BJ (cell line): Measurements from ENCODE around the gene KATNB1. TPM values are rescaled to one million over a fixed set of nuclear protein-coding genes. Genes with fewer than 3 reads are reported as not detected.
"Not testable (repeated sequence)": the region's sequence is repeated elsewhere in the genome, so short reads cannot be mapped to it uniquely, and the experiment has no call there.

Experiments
- CTCF ChIA-PET: fragments of 350-600 bp; formaldehyde crosslinking; extraction: SDS; loops from one replicate; lab custom pipeline; 2021; ENCODE audit warnings: antibody characterized with exemption, inconsistent platforms; lab: Yijun Ruan, JAX
- POLR2A ChIA-PET: fragments of 300-600 bp; sonication (Branson Sonifier 250); formaldehyde crosslinking; extraction: SDS; loops from one replicate; lab custom pipeline; 2021; ENCODE audit warnings: antibody characterized with exemption; lab: Charles Lee
- DNase-seq: peaks from one replicate; pipeline ENCODE4 v3.0.0-alpha.2; 2011; ENCODE audit warnings: low read depth
- H3K27me3 ChIP-seq: 2 replicates; pipeline ENCODE4 v1.6.0; 2011; ENCODE audit warnings: low read length; ENCODE audit not compliant: control insufficient read depth, insufficient read depth
- H3K36me3 ChIP-seq: 2 replicates; pipeline ENCODE4 v1.5.1; 2011; ENCODE audit warnings: low read length; ENCODE audit not compliant: control insufficient read depth, insufficient read depth
- H3K4me3 ChIP-seq: 2 replicates; pipeline ENCODE4 v1.5.1; 2011; ENCODE audit warnings: low read depth, mild to moderate bottlenecking, control low read depth, low read length
- polyA plus RNA-seq: library from polyadenylated mRNA; depleted of rRNA; stranded (reverse); fragments of >200 nt; gene quantifications from 2 replicates; pipeline ENCODE4 v1.2.3, GENCODE V29; 2011
- TF ChIP-seq, protein P1 (sequence below): IDR thresholded peaks from 2 replicates; pipeline ENCODE4 v1.5.1; 2011; ENCODE audit warnings: low read depth, mild to moderate bottlenecking, control low read depth, inconsistent platforms, low read length, moderate library complexity; ENCODE audit not compliant: insufficient read depth

Gene KATNB1
- polyA plus RNA-seq, 1 experiment, result 28.1 TPM

DNA sequence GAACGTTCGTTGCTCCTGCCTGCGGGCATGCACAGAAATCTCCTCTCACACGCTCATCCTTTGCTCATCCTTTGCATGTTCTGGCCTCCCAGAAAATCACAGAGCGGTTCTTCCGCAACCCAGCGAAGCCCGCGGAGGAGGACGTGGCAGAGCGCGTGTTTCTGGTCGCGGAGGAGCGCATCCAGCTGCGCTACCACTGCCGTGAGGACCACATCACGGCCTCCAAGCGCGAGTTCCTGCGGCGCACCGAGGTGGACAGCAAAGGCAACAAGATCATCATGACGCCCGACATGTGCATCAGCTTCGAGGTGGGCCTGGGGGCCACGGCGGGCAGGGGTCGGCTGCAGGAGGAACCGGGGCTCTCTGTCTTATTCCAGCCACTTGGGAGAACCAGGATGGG lies 9.6 kb upstream of the KATNB1 start:
- no peak for DNase-seq
- Histone ChIP-seq H3K4me3 (no peak overlapping the region), H3K36me3 (no peaks in the 10 kb centered on the region), H3K27me3 (peaks cover 2% of the 10 kb centered on the region; the same call in 1 of the 2 replicates)
- TF ChIP-seq, protein P1, sequence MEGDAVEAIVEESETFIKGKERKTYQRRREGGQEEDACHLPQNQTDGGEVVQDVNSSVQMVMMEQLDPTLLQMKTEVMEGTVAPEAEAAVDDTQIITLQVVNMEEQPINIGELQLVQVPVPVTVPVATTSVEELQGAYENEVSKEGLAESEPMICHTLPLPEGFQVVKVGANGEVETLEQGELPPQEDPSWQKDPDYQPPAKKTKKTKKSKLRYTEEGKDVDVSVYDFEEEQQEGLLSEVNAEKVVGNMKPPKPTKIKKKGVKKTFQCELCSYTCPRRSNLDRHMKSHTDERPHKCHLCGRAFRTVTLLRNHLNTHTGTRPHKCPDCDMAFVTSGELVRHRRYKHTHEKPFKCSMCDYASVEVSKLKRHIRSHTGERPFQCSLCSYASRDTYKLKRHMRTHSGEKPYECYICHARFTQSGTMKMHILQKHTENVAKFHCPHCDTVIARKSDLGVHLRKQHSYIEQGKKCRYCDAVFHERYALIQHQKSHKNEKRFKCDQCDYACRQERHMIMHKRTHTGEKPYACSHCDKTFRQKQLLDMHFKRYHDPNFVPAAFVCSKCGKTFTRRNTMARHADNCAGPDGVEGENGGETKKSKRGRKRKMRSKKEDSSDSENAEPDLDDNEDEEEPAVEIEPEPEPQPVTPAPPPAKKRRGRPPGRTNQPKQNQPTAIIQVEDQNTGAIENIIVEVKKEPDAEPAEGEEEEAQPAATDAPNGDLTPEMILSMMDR, result no peak
- ChIA-PET POLR2A (no interaction called here), CTCF (interaction anchor here (1.2 to 1.9 kb wide), 2 partner anchors 12 to 150 kb away, joined by 4 to 5 read pairs; no protein-coding TSS in a partner anchor)

DNA sequence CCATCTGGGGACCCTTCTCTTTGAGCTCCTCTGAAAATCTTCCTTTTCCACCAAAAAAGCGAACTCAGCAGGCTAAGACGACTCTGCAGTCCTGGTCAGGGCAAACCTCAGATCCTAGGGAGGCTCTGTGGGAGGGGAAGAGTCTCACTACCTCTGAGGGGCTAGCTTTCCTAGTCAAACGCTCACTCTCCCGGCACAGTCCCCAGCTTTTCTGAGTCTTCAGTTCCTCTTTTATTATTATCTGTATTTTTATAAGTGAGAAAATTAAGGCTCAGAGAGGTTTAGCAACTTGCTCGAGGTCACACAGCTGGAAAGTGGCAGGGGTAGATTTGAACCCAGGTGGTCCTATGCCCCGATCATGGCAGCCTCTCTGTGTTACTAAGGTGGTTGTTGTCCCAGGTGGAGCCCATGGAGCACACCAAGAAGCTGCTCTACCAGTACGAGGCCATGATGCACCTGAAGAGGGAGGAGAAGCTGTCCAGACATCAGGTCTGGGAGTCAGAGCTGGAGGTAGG lies 9.1 kb upstream of the KATNB1 start:
- H3K27me3 ChIP-seq, result peaks cover 2% of the 10 kb centered on the region; the same call in 1 of the 2 replicates
- H3K4me3 ChIP-seq, result no peak overlapping the region
- ChIA-PET POLR2A (no interaction called here), CTCF (interaction anchor here (1.9 kb wide), 1 partner anchor 150 kb away, joined by 5 read pairs; no protein-coding TSS in a partner anchor)
- TF ChIP-seq, protein P1, result no peak
- H3K36me3 ChIP-seq, result no peaks in the 10 kb centered on the region
- DNase-seq, result no peak

DNA sequence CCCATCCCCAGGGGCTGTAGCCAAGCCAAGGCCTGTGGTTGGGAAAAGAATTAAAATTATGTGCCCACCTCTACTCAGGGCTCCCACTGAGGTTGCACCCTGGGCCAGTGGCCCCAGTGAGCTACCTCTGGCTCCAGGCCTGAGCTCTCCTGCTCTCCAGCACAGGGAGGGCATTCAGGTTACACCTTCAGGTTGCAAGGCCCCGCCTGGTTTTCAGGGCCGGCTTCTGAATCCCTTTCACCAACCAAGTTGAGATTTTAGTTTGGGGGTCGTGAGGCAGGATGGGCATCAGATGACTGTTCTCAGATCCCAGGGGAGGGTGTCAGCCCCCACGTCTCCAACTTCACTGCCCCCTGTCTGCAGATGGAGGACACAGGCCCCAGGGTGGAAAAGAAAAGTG lies 8.0 kb upstream of the KATNB1 start:
- Histone ChIP-seq H3K36me3 (no peaks in the 10 kb centered on the region), H3K27me3 (peaks cover 2% of the 10 kb centered on the region; the same call in 1 of the 2 replicates), H3K4me3 (no peak overlapping the region)
- TF ChIP-seq, protein P1, result no peak
- POLR2A ChIA-PET, result no interaction called here
- CTCF ChIA-PET, result no interaction called here
- no peak for DNase-seq

DNA sequence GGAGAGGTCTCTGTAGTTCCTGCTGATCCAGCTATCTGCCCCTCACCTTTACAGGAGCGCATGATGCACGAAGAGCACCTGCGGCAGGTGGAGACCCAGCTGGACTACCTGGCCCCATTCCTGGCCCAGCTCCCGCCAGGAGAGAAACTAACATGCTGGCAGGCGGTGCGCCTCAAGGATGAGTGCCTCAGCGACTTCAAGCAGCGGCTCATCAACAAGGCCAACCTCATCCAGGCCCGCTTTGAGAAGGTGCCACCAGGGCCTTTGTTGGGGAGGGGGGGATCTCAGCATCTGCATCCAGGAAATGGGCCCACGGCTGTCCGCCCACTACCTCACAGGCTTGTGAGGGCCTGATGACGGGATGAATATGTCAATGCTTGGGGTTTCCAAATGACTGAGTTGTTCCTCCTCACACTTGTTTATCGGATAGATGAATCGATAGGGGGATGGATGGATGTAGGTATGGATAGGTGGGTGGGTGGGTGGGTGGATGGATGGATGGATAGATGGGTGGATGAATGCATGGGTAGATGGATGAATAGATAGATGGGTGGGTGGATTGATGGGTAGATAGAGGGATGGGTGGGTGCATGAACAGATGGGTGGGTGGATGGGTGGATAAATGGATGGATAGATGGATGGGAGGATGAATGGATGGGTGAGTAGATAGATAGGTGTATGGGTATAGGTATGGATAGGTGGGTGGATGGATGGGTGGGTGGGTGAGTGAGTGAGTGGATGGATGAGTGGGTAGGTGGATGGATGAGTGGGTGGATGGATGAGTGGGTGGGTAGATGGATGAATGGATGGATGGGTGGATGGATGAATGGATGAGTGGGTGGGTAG lies 7.0 kb upstream of the KATNB1 start:
- CTCF ChIA-PET, result no interaction called here
- H3K27me3 ChIP-seq, result peaks cover 2% of the 10 kb centered on the region; the same call in 1 of the 2 replicates
- no peak for DNase-seq
- TF ChIP-seq, protein P1, result no peak
- no peaks in the 10 kb centered on the region for H3K36me3 ChIP-seq
- no peak overlapping the region for H3K4me3 ChIP-seq
- POLR2A ChIA-PET, result no interaction called here

DNA sequence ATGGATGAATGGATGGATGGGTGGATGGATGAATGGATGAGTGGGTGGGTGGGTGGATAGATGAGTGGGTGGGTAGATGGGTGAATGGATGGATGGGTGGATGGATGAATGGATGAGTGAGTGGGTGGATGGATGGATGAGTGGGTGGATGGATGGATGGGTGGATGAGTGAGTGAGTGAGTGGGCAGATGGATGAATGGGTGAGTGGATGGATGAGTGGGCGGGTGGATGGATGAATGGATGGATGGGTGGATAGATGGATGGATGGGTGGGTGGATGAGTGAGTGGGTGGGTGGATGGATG lies 6.4 kb upstream of the KATNB1 start:
- H3K4me3 ChIP-seq, result no peak overlapping the region
- peaks cover 2% of the 10 kb centered on the region; the same call in 1 of the 2 replicates for H3K27me3 ChIP-seq
- CTCF ChIA-PET, result no interaction called here
- TF ChIP-seq, protein P1, result no peak
- no peaks in the 10 kb centered on the region for H3K36me3 ChIP-seq
- POLR2A ChIA-PET, result no interaction called here
- no peak for DNase-seq

DNA sequence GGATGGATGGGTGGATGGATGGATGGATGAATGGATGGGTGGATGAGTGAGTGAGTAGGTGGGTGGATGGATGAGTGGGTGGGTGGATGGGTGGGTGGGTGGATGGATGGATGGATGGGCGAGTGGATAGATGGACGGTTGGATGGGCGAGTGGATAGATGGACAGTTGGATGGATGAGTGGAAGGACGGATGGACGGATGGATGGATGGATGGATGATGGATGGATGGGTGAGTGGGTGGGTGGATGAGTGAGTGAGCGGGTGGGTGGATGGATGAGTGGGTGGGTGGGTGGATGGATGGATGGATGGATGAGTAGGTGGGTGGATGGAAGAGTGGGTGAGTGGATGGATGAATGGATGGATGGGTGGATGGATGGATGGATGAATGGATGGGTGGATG lies 5.7 kb upstream of the KATNB1 start:
- not testable (repeated sequence) for DNase-seq

More for the DNA sequence above, 5.7 kb upstream of the KATNB1 start:
- H3K36me3 ChIP-seq, CTCF ChIA-PET, POLR2A ChIA-PET, H3K27me3 ChIP-seq, H3K4me3 ChIP-seq: not testable (repeated sequence)
